SU-DHL-6 (cell line): ENCODE results near the gene CDK14.

ENCODE experiments used
- EZH2phosphoT487 ChIP-seq: fragments of 200-600 bp; sonication (generic), shearing (Covaris generic); conservative IDR thresholded peaks from 2 replicates; pipeline ENCODE4 v1.6.1; 2018; ENCODE audit warnings: mild to moderate bottlenecking, antibody characterized with exemption, low read length, moderate library complexity, mixed read lengths
- TF ChIP-seq, protein P1 (sequence below): fragments of 200-600 bp; sonication (generic); IDR thresholded peaks from one replicate; pipeline ENCODE4 v1.5.1; 2017; ENCODE audit warnings: antibody characterized with exemption, mild to moderate bottlenecking, low read length, moderate library complexity; ENCODE audit not compliant: insufficient read depth, poor library complexity, severe bottlenecking

DNA sequence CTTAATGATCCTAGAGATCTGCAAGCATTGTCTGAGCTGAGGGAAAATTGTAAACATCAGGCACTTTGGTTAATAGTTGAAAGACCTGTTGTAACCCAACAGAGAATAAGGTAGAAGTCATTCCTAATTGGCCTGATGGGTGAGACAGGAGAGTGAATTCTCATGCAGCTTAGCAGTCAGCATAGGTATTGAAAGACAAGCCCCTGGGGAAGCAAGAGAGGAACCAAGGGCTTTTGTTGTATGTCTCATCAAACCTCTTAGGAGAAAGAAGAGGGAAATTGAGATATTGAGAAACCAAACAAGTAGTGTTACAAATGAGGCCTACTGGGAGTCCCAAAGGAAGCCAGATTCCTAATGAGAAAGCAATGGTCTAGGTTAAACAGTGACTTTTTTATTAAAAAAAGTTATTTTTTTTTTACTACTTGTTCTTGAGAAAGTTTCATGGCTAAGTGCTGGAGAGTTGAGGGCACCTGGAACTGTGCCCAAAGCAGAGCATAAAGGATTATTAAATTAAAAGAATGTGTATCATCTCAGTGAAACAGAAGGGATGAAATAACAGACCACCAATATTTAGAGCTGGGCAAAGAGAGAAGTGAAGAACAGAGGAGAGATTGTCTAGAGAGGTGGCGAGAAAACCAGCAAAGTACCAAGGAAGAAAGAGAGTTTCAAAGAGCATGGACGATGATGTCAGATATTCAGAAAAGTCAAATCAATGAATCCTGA lies 168.9 kb downstream of the CDK14 start:
- TF ChIP-seq, protein P1, sequence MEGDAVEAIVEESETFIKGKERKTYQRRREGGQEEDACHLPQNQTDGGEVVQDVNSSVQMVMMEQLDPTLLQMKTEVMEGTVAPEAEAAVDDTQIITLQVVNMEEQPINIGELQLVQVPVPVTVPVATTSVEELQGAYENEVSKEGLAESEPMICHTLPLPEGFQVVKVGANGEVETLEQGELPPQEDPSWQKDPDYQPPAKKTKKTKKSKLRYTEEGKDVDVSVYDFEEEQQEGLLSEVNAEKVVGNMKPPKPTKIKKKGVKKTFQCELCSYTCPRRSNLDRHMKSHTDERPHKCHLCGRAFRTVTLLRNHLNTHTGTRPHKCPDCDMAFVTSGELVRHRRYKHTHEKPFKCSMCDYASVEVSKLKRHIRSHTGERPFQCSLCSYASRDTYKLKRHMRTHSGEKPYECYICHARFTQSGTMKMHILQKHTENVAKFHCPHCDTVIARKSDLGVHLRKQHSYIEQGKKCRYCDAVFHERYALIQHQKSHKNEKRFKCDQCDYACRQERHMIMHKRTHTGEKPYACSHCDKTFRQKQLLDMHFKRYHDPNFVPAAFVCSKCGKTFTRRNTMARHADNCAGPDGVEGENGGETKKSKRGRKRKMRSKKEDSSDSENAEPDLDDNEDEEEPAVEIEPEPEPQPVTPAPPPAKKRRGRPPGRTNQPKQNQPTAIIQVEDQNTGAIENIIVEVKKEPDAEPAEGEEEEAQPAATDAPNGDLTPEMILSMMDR, result no peak
- TF ChIP-seq EZH2phosphoT487, result no peak
